GM21786 (cell line): ENCODE results near the gene TNNI3K.

Source experiments
- ATAC-seq: cut with Tn5 transposase; IDR thresholded peaks from one replicate; pipeline ENCODE4 v1.9.1; 2021; ENCODE audit not compliant: unreplicated experiment

TNNI3K gene

GRCh38 chr1:74429580-74429979, 194.4 kb downstream of the TNNI3K start:
- ATAC-seq = no peak

- no peak for ATAC-seq
Measured at GRCh38 chr1:74430342-74430934, 195.3 kb downstream of the TNNI3K start.

GRCh38 chr1:74431531-74431930, 196.3 kb downstream of the TNNI3K start:
- no peak for ATAC-seq

GRCh38 chr1:74432325-74432724, 197.1 kb downstream of the TNNI3K start:
- ATAC-seq = no peak

GRCh38 chr1:74434321-74434720, 199.1 kb downstream of the TNNI3K start:
- ATAC-seq = no peak

GRCh38 chr1:74436078-74436477, 200.9 kb downstream of the TNNI3K start:
- peak; percentile 40 for ATAC-seq

- ATAC-seq = no peak
Measured at GRCh38 chr1:74437035-74437434, 201.8 kb downstream of the TNNI3K start.

GRCh38 chr1:74452035-74452434, 216.8 kb downstream of the TNNI3K start:
- no peak for ATAC-seq

GRCh38 chr1:74453277-74453676, 218.1 kb downstream of the TNNI3K start:
- no peak for ATAC-seq

- no peak for ATAC-seq
Measured at GRCh38 chr1:74455390-74455789, 220.2 kb downstream of the TNNI3K start.

- no peak for ATAC-seq
Measured at GRCh38 chr1:74457253-74457652, 222.1 kb downstream of the TNNI3K start.

- peak; percentile 63 for ATAC-seq
Measured at GRCh38 chr1:74463333-74463988, 228.3 kb downstream of the TNNI3K start.

GRCh38 chr1:74464037-74464436, 228.8 kb downstream of the TNNI3K start:
- ATAC-seq = no peak

- ATAC-seq = no peak
Measured at GRCh38 chr1:74465193-74465681, 230.1 kb downstream of the TNNI3K start.

- no peak for ATAC-seq
Measured at GRCh38 chr1:74467786-74468377, 232.7 kb downstream of the TNNI3K start.

GRCh38 chr1:74468982-74469603, 233.9 kb downstream of the TNNI3K start:
- ATAC-seq = peak; percentile 50

GRCh38 chr1:74470251-74470650, 235.1 kb downstream of the TNNI3K start:
- ATAC-seq = no peak

GRCh38 chr1:74470936-74471335, 235.7 kb downstream of the TNNI3K start:
- no peak for ATAC-seq

GRCh38 chr1:74471470-74471869, 236.3 kb downstream of the TNNI3K start:
- no peak for ATAC-seq

GRCh38 chr1:74474585-74474984, 239.4 kb downstream of the TNNI3K start:
- no peak for ATAC-seq

GRCh38 chr1:74478979-74479378, 243.8 kb downstream of the TNNI3K start:
- no peak for ATAC-seq

- no peak for ATAC-seq
Measured at GRCh38 chr1:74480068-74480467, 244.9 kb downstream of the TNNI3K start.
